Activated CD8-positive, alpha-beta T cell treated with anti-CD3 and anti-CD28 coated beads for 36 hours (primary cell): ENCODE results near the gene GALNS. TPM values are rescaled to one million over a fixed set of nuclear protein-coding genes. Genes with fewer than 3 reads are reported as not detected.

Source experiments
- ATAC-seq: fragments of 200-7000 bp; cut with Tn5 transposase; one replicate; pipeline ENCODE4 v1.10.0; 2021; ENCODE audit warnings: mild to moderate bottlenecking, moderate library complexity
- CTCF ChIA-PET: fragments of 350-600 bp; sonication (Branson Sonifier 250); formaldehyde crosslinking; loops from one replicate; lab custom pipeline; 2021; ENCODE audit warnings: antibody characterized with exemption; lab: Charles Lee
- POLR2A ChIA-PET: fragments of 350-600 bp; sonication (Branson Sonifier 250); formaldehyde crosslinking; loops from one replicate; lab custom pipeline; 2021; ENCODE audit warnings: antibody characterized with exemption; lab: Charles Lee
- DNase-seq: peaks from one replicate; pipeline ENCODE4 v3.0.0-alpha.2; 2020
- H3K27ac Mint-ChIP-seq: one replicate; pipeline ENCODE4 v1.8.0; 2021; ENCODE audit warnings: mild to moderate bottlenecking, mixed read lengths
- H3K27me3 Mint-ChIP-seq: one replicate; pipeline ENCODE4 v1.8.0; 2021; ENCODE audit warnings: mixed read lengths
- H3K36me3 Mint-ChIP-seq: one replicate; pipeline ENCODE4 v1.8.0; 2021; ENCODE audit warnings: low read depth, mixed read lengths
- H3K4me1 Mint-ChIP-seq: one replicate; pipeline ENCODE4 v1.8.0; 2021; ENCODE audit warnings: low read depth, mixed read lengths
- H3K4me3 Mint-ChIP-seq: one replicate; pipeline ENCODE4 v1.8.0; 2021; ENCODE audit warnings: mild to moderate bottlenecking, moderate library complexity, mixed read lengths
- H3K9me3 Mint-ChIP-seq: one replicate; pipeline ENCODE4 v1.8.0; 2021; ENCODE audit warnings: mixed read lengths
- intact Hi-C: fragments of 100-400 bp; cut with micrococcal nuclease; formaldehyde crosslinking; loops from one replicate; pipeline ENCODE4 v1.10.0; 2022
- total RNA-seq, 2 experiments: library from RNA; stranded (reverse); gene quantifications; one replicate each; pipeline ENCODE4 v1.2.3, GENCODE V29; 2021
- TF ChIP-seq, protein P1 (sequence below): fragments of 200-600 bp; IDR thresholded peaks from one replicate; pipeline ENCODE4 v1.8.0; 2022; ENCODE audit warnings: antibody characterized with exemption, mild to moderate bottlenecking

The GALNS gene
- total RNA-seq, 2 experiments from 2014 or later = 24.5 to 25.4 TPM

GRCh38 chr16:88828711-88829110 lies 28.0 kb downstream of the GALNS start:
- Mint-ChIP-seq H3K4me3 (no peak overlapping the region), H3K36me3 (peaks cover 2% of the 10 kb centered on the region), H3K27ac (no peak overlapping the region), H3K4me1 (no peaks in the 10 kb centered on the region), H3K9me3 (no peaks in the 10 kb centered on the region), H3K27me3 (no peaks in the 10 kb centered on the region)
- no peak for ATAC-seq
- intact Hi-C loops = loop anchor here (10.0 kb wide), 1 partner anchor 346 kb away; the partner anchor contains the start of gene CDH15
- TF ChIP-seq, protein P1, sequence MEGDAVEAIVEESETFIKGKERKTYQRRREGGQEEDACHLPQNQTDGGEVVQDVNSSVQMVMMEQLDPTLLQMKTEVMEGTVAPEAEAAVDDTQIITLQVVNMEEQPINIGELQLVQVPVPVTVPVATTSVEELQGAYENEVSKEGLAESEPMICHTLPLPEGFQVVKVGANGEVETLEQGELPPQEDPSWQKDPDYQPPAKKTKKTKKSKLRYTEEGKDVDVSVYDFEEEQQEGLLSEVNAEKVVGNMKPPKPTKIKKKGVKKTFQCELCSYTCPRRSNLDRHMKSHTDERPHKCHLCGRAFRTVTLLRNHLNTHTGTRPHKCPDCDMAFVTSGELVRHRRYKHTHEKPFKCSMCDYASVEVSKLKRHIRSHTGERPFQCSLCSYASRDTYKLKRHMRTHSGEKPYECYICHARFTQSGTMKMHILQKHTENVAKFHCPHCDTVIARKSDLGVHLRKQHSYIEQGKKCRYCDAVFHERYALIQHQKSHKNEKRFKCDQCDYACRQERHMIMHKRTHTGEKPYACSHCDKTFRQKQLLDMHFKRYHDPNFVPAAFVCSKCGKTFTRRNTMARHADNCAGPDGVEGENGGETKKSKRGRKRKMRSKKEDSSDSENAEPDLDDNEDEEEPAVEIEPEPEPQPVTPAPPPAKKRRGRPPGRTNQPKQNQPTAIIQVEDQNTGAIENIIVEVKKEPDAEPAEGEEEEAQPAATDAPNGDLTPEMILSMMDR = no peak
- ChIA-PET POLR2A (no interaction called here), CTCF (no interaction called here)
- no peak for DNase-seq

DNA sequence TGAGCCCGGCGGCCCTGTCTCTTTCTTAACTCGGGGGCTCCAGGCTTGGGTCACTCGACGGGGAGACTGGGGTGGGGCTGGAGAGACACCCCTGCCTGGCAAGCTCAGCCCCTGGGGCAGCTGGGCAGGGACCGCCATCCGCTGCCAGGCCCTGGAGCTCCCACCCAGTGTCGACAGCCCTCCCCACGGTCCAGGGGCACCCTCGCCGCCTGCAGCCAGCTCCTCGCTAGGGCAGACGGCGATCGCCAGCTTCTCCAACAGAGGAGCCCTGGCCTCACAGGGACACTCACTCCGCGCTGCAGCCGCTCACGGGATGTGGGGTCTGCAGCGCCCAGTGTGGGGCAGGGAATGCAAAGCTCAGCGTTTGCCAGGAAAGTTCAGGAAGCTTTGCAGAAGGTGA lies 29.0 kb downstream of the GALNS start:
- POLR2A ChIA-PET = interaction anchor here (1.3 to 1.4 kb wide), 3 partner anchors 12 to 16 kb away, joined by 3 to 4 read pairs (median 3); partner anchors contain the start of gene APRT
- TF ChIP-seq, protein P1 = no peak
- no peaks in the 10 kb centered on the region for H3K9me3 Mint-ChIP-seq

DNA sequence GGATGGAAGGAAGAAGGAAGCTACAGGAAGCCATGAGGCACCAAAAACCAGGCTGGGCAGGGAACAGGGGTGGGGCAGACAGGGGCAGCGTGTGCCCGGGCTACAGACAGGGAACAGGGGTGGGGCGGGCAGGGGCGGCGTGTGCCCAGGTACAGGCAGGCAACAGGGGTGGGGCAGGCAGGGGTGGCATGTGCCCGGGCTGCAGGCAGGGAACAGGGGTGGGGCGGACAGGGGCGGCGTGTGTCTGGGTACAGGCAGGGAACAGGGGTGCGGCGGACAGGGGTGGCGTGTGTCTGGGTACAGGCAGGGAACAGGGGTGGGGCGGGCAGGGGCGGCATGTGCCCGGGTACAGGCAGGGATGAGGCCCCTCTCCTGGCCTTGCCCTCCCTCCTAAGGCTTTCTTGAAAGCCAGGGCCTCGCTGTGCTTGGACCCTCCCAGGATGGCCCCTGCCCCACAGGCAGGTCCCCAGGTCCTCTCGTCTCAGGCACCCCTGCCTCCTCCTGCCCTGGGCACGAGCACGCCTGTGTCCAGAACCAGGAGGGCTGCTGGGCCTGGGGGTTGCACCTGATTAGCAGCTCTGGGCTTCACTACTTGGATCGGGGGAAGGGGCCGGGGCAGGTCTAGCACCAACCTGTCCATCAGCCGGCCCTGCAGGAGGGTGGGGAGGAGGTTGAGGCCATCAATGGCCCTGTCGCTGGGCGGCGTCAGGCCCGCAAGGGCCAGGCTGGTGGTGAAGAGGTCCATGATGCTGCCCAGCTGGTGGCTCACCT lies 30.5 kb downstream of the GALNS start:
- H3K4me1 Mint-ChIP-seq = no peaks in the 10 kb centered on the region
- no peak overlapping the region for H3K27ac Mint-ChIP-seq
- ChIA-PET POLR2A (interaction anchor here (0.9 to 1.4 kb wide), 2 partner anchors 13 to 31 kb away, joined by 3 read pairs; partner anchors contain the start of genes GALNS and TRAPPC2L), CTCF (interaction anchor here (1.9 kb wide), 1 partner anchor 10 kb away, joined by 4 read pairs; no protein-coding TSS in a partner anchor)
- no peaks in the 10 kb centered on the region for H3K27me3 Mint-ChIP-seq
- ATAC-seq (no peak), DNase-seq (no peak)
- H3K9me3 Mint-ChIP-seq = no peaks in the 10 kb centered on the region
- peaks cover 2% of the 10 kb centered on the region for H3K36me3 Mint-ChIP-seq
- TF ChIP-seq, protein P1 = no peak
- intact Hi-C loops = loop anchor here (10.0 kb wide), 1 partner anchor 349 kb away; the partner anchor contains the start of gene CDH15
- H3K4me3 Mint-ChIP-seq = no peak overlapping the region

More for the DNA sequence above, 29.0 kb downstream of the GALNS start:
- no peaks in the 10 kb centered on the region for H3K4me1 Mint-ChIP-seq
- peaks cover 2% of the 10 kb centered on the region for H3K36me3 Mint-ChIP-seq
- no peaks in the 10 kb centered on the region for H3K27me3 Mint-ChIP-seq
- DNase-seq = no peak
- ATAC-seq = no peak
- H3K27ac Mint-ChIP-seq = no peak overlapping the region
- intact Hi-C loops = loop anchor here (10.0 kb wide), 1 partner anchor 347 kb away; the partner anchor contains the start of gene CDH15
- H3K4me3 Mint-ChIP-seq = no peak overlapping the region
- CTCF ChIA-PET = interaction anchor here (1.3 to 1.9 kb wide), 2 partner anchors 12 to 31 kb away, joined by 3 to 4 read pairs; no protein-coding TSS in a partner anchor

GRCh38 chr16:88825146-88825545 lies 31.6 kb downstream of the GALNS start:
- Mint-ChIP-seq H3K27me3 (no peaks in the 10 kb centered on the region), H3K4me1 (no peaks in the 10 kb centered on the region), H3K9me3 (no peaks in the 10 kb centered on the region), H3K36me3 (peaks cover 2% of the 10 kb centered on the region), H3K27ac (no peak overlapping the region), H3K4me3 (no peak overlapping the region)
- DNase-seq (no peak), ATAC-seq (no peak)
- intact Hi-C loops = loop anchor here (10.0 kb wide), 1 partner anchor 350 kb away; the partner anchor contains the start of gene CDH15
- POLR2A ChIA-PET = no interaction called here
- CTCF ChIA-PET = no interaction called here
- TF ChIP-seq, protein P1 = no peak
